Measurements from ENCODE around the gene S100A2.

GRCh38 chr1:153536671-153537375 is 28.8 kb downstream of the S100A2 start:
- TF ChIP-seq ZKSCAN8 (CRISPR knock-in tag; IDR thresholded peaks at IDR 0.05; ENCODE audit: borderline replicate concordance) (no peak), ZNF263 (CRISPR knock-in tag; IDR thresholded peaks at IDR 0.05) (no peak), SUZ12 (IDR thresholded peaks at IDR 0.05; ENCODE audit: low read depth, low read length) (no peak), CTCF (CRISPR knock-in tag; IDR thresholded peaks at IDR 0.05) (no peak), ZNF121 (CRISPR knock-in tag; IDR thresholded peaks at IDR 0.05) (no peak)

All from HepG2 (cell line).